B cell (primary cell): ENCODE results near the gene HOXC9. TPM values are rescaled to one million over a fixed set of nuclear protein-coding genes. Genes with fewer than 3 reads are reported as not detected.

Experiments
- ATAC-seq: fragments of 200-7000 bp; cut with Tn5 transposase; one replicate; pipeline ENCODE4 v1.10.0; 2021; ENCODE audit warnings: low read depth, mild to moderate bottlenecking, moderate number of reproducible peaks, moderate library complexity
- CTCF ChIA-PET: fragments of 350-600 bp; sonication (Branson Sonifier 250); formaldehyde crosslinking; loops from one replicate; lab custom pipeline; 2021; ENCODE audit warnings: antibody characterized with exemption, inconsistent platforms; lab: Charles Lee
- POLR2A ChIA-PET: fragments of 350-600 bp; sonication (Branson Sonifier 250); formaldehyde crosslinking; loops from one replicate; lab custom pipeline; 2021; ENCODE audit warnings: antibody characterized with exemption; lab: Charles Lee
- DNase-seq: peaks from one replicate; pipeline ENCODE4 v3.0.0; 2013
- H2AFZ ChIP-seq: 2 replicates; pipeline ENCODE4 v1.6.1; 2012; ENCODE audit warnings: mild to moderate bottlenecking, low read depth, low read length; ENCODE audit not compliant: insufficient read depth, poor library complexity, severe bottlenecking
- H3K27ac ChIP-seq, 2 donors: 1 replicate in 1 of 2; 2 replicates in 1 of 2; pipeline ENCODE4 v1.5.1; 2012 to 2013; ENCODE audit warnings: low read length in 2 of 2, mild to moderate bottlenecking in 2 of 2, moderate library complexity in 1 of 2
- H3K27me3 ChIP-seq, 4 experiments: fragments of 200-600 bp in 1 of 4; sonication (generic) in 1 of 4; replicated peaks in 1 of 4; 1 replicate in 2 of 4; 2 replicates in 2 of 4; pipeline versions ENCODE4 v1.6.1 to v1.7.0; 2013 to 2016; ENCODE audit warnings: low read length in 3 of 4, mild to moderate bottlenecking in 2 of 4, mixed read lengths in 1 of 4, moderate library complexity in 1 of 4; ENCODE audit not compliant: insufficient read depth in 4 of 4, control insufficient read depth in 3 of 4; ENCODE audit errors: control extremely low read depth in 1 of 4
- H3K36me3 ChIP-seq, 2 experiments: replicated peaks in 1 of 2; 1 replicate in 1 of 2; 2 replicates in 1 of 2; pipeline versions ENCODE4 v1.6.1 to v1.7.1; 2013; ENCODE audit warnings: low read length in 1 of 2; ENCODE audit not compliant: insufficient read depth in 2 of 2, control insufficient read depth in 1 of 2; ENCODE audit errors: control extremely low read depth in 1 of 2, extremely low read depth in 1 of 2
- H3K4me1 ChIP-seq, 2 donors: fragments of 200-600 bp in 1 of 2; sonication (generic) in 1 of 2; 1 replicate in 1 of 2; 2 replicates in 1 of 2; pipeline versions ENCODE4 v1.5.1 to v1.6.1; 2013 to 2017; ENCODE audit warnings: low read length in 2 of 2; ENCODE audit not compliant: control insufficient read depth in 2 of 2, insufficient read depth in 2 of 2
- H3K4me2 ChIP-seq: replicated peaks from 2 replicates; pipeline ENCODE3; 2012; ENCODE audit warnings: mild to moderate bottlenecking, low read depth, low read length; ENCODE audit not compliant: poor library complexity, severe bottlenecking
- H3K4me3 ChIP-seq, 5 experiments: fragments of 200-600 bp in 1 of 5; sonication (generic) in 1 of 5; 1 replicate in 3 of 5; 2 replicates in 2 of 5; pipeline versions ENCODE4 v1.5.1 to v1.7.0; 2011 to 2016; ENCODE audit warnings: low read length in 4 of 5, mild to moderate bottlenecking in 4 of 5, low read depth in 2 of 5, control low read depth in 1 of 5, moderate library complexity in 1 of 5; ENCODE audit not compliant: insufficient read depth in 1 of 5; ENCODE audit errors: control extremely low read depth in 1 of 5, extremely low read depth in 1 of 5
- H3K79me2 ChIP-seq: fragments of 200-600 bp; sonication (generic); one replicate; pipeline ENCODE4 v1.6.0; 2016; ENCODE audit warnings: low read length; ENCODE audit not compliant: control insufficient read depth, insufficient read depth
- H3K9ac ChIP-seq: fragments of 200-600 bp; sonication (generic); 2 replicates; pipeline ENCODE4 v1.6.1; 2017; ENCODE audit warnings: mild to moderate bottlenecking, low read length, moderate library complexity
- H3K9me3 ChIP-seq, 3 donors: one replicate each; pipeline versions ENCODE4 v1.6.1 to v1.7.1; 2013; ENCODE audit warnings: low read length in 2 of 3; ENCODE audit not compliant: control insufficient read depth in 2 of 3, insufficient read depth in 1 of 3; ENCODE audit errors: control extremely low read depth in 1 of 3
- H4K20me1 ChIP-seq: 2 replicates; pipeline ENCODE4 v1.6.0; 2012; ENCODE audit warnings: mild to moderate bottlenecking, low read length; ENCODE audit not compliant: insufficient read depth, control insufficient read depth, poor library complexity, severe bottlenecking
- H3K27ac Mint-ChIP-seq: one replicate; pipeline ENCODE4 v1.8.0; 2021; ENCODE audit warnings: mixed read lengths
- H3K27me3 Mint-ChIP-seq: one replicate; pipeline ENCODE4 v1.8.0; 2021; ENCODE audit warnings: mixed read lengths
- H3K4me1 Mint-ChIP-seq: one replicate; pipeline ENCODE4 v1.8.0; 2021; ENCODE audit warnings: mixed read lengths
- H3K4me3 Mint-ChIP-seq: one replicate; pipeline ENCODE4 v1.8.0; 2021; ENCODE audit warnings: mixed read lengths
- H3K9me3 Mint-ChIP-seq: one replicate; pipeline ENCODE4 v1.8.0; 2022; ENCODE audit warnings: mixed read lengths; ENCODE audit not compliant: insufficient read depth
- CTCF ChIP-seq: fragments of 200-600 bp; IDR thresholded peaks from one replicate; pipeline ENCODE4 v1.8.0; 2022; ENCODE audit warnings: antibody characterized with exemption, mild to moderate bottlenecking
- EZH2 ChIP-seq: IDR thresholded peaks from 2 replicates; pipeline ENCODE4 v1.6.1; 2012; ENCODE audit warnings: borderline replicate concordance, low read depth, mild to moderate bottlenecking, moderate library complexity, low read length; ENCODE audit not compliant: insufficient read depth, poor library complexity, severe bottlenecking
- WGBS: methylation state at CpG from one replicate; pipeline ENCODE4 v1.1.5; 2013; ENCODE audit warnings: missing lambda C conversion rate; ENCODE audit not compliant: insufficient coverage; 5-methylcytosine and 5-hydroxymethylcytosine counted together
- intact Hi-C: fragments of 100-400 bp; cut with micrococcal nuclease; formaldehyde crosslinking; loops from one replicate; pipeline ENCODE4 v1.10.0; 2022
- polyA minus RNA-seq: library from RNA; depleted of rRNA, polyadenylated mRNA; stranded (reverse); fragments of >200 nt; gene quantifications from 2 replicates; pipeline ENCODE4 v1.2.3, GENCODE V29; 2012
- polyA plus RNA-seq: library from polyadenylated mRNA; depleted of rRNA; stranded (reverse); fragments of >200 nt; gene quantifications from 2 replicates; pipeline ENCODE4 v1.2.3, GENCODE V29; 2012
- total RNA-seq, 2 donors: library from RNA; stranded (reverse); fragments of 120-200 nt in 1 of 2; gene quantifications; 1 replicate in 1 of 2; 2 replicates in 1 of 2; pipeline versions ENCODE4 v1.2.3 to v1.2.4, GENCODE V29; 2013 to 2022

Gene HOXC9
- total RNA-seq (not detected in 2 replicates), polyA plus RNA-seq (not detected in 2 replicates), polyA minus RNA-seq (not detected in 2 replicates)
- not detected for total RNA-seq (2013)

GRCh38 chr12:54000116-54001114 is at the start of gene HOXC9:
Gene HOXC9, plus strand, starts transcription at chr12:54000161. Its CDS starts 28 bp downstream, at chr12:54000189.
- Mint-ChIP-seq H3K27me3 (peaks cover 88% of the 10 kb centered on the region), H3K27ac (peak within 1 kb of the TSS; percentile 20), H3K9me3 (no peaks in the 10 kb centered on the region), H3K4me1 (peaks cover 21% of the 10 kb centered on the region), H3K4me3 (peak within 1 kb of the TSS; percentile 13)
- H3K4me1 ChIP-seq, result peaks cover 28 to 60% of the 10 kb centered on the region in 2 donors
- intact Hi-C loops, result loop anchor here (10.0 kb wide), 1 partner anchor 364 kb away; the partner anchor contains the start of gene GPR84
- H3K27me3 ChIP-seq, result peaks cover 0 to 99% (median 86%) of the 10 kb centered on the region in 4 experiments
- DNase-seq (peak; percentile 52), ATAC-seq (no peak)
- H3K36me3 ChIP-seq, result no peaks in the 10 kb centered on the region
- no peak within 1 kb of the TSS for H3K9ac ChIP-seq
- H3K9me3 ChIP-seq, result peaks cover 0 to 68% (median 0%) of the 10 kb centered on the region in 3 donors
- no peaks in the 10 kb centered on the region for H3K79me2 ChIP-seq
- 7% methylated on average over 75 of the region's 87 CpGs for WGBS
- TF ChIP-seq CTCF (no peak), EZH2 (peak; percentile 93)
- CTCF ChIA-PET, result interaction anchor here (1.0 to 5.0 kb wide), 5 partner anchors 31 to 207 kb away, joined by 3 to 20 read pairs (median 5); partner anchors contain the start of gene HOXC5
- POLR2A ChIA-PET, result no interaction called here
- H4K20me1 ChIP-seq, result no peaks in the 10 kb centered on the region
- H3K27ac ChIP-seq, result no peak within 1 kb of the TSS
- H3K4me3 ChIP-seq, result peak within 1 kb of the TSS in 1 of 5 experiments; percentile 4
- H2AFZ ChIP-seq, result no peak within 1 kb of the TSS
- peak within 1 kb of the TSS; percentile 29 for H3K4me2 ChIP-seq

- CTCF ChIA-PET, result no interaction called here
- Histone ChIP-seq H3K79me2 (no peaks in the 10 kb centered on the region), H2AFZ (no peak overlapping the region), H3K4me3 (no peak overlapping the region), H3K27me3 (peaks cover 0 to 98% (median 83%) of the 10 kb centered on the region in 4 experiments), H3K27ac (no peak overlapping the region), H4K20me1 (no peaks in the 10 kb centered on the region), H3K9me3 (peaks cover 0 to 66% (median 11%) of the 10 kb centered on the region in 3 donors), H3K4me2 (no peak overlapping the region), H3K9ac (no peak overlapping the region), H3K36me3 (no peaks in the 10 kb centered on the region), H3K4me1 (peaks cover 5 to 34% of the 10 kb centered on the region in 2 donors)
- H3K9me3 Mint-ChIP-seq, result no peaks in the 10 kb centered on the region
- H3K27me3 Mint-ChIP-seq, result peaks cover 70% of the 10 kb centered on the region
- no peak for DNase-seq
- intact Hi-C loops, result loop anchor here (5.0 kb wide), 2 partner anchors 47 to 62 kb away; no protein-coding TSS in a partner anchor
- peak overlapping the region; percentile 46 for H3K27ac Mint-ChIP-seq
- TF ChIP-seq CTCF, result no peak
- TF ChIP-seq EZH2, result no peak
- no peak overlapping the region for H3K4me3 Mint-ChIP-seq
- H3K4me1 Mint-ChIP-seq, result peaks cover 5% of the 10 kb centered on the region
- 17% methylated on average over 6 of the region's 10 CpGs for WGBS
- no peak for ATAC-seq
- POLR2A ChIA-PET, result no interaction called here
Measured at GRCh38 chr12:53950437-53950773, 49.6 kb upstream of the HOXC9 start.
